ENCODE data around the gene TCAF2.
"Not testable (repeated sequence)": the region's sequence is repeated elsewhere in the genome, so short reads cannot be mapped to it uniquely, and the experiment has no call there.

The TCAF2 gene

DNA sequence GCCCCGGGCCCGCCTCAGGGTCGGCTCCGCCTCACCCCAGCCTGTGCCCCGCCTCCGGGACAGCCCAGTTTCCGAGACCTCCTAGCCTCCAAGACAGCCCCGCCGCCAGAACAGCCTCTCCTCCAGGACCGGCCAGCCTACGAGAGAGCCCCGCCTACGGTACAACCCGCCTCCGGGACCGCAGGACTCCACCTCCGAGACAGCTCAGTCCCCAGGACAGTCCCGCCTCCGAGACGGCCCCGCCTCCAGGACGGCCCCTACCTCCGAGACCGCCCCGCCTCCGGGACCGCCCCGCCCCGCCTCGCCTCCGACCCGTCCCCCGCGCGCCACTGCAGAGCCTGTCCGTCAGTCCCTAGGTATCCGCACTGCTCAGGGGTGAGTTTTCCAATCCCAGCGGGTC lies at the start of gene TCAF2:
Gene TCAF2 (plus strand): TSS at position 329 of the 400 bp plus-strand sequence.
- no CpG with 5 or more reads among the region's 38 CpGs for WGBS (ENCODE audit: insufficient coverage, insufficient read length)
- H3K27ac ChIP-seq (ENCODE audit: low read length); H3K27me3 ChIP-seq (ENCODE audit: control insufficient read depth, insufficient read depth, low read length); H3K4me1 ChIP-seq (ENCODE audit: control insufficient read depth, insufficient read depth, low read length); H3K4me3 ChIP-seq (ENCODE audit: low read length); DNase-seq (ENCODE audit: low read depth, low spot score); H3K36me3 ChIP-seq (ENCODE audit: control insufficient read depth, insufficient read depth, low read length); H3K9me3 ChIP-seq (ENCODE audit: control insufficient read depth, insufficient read depth, low read length): not testable (repeated sequence)

DNA sequence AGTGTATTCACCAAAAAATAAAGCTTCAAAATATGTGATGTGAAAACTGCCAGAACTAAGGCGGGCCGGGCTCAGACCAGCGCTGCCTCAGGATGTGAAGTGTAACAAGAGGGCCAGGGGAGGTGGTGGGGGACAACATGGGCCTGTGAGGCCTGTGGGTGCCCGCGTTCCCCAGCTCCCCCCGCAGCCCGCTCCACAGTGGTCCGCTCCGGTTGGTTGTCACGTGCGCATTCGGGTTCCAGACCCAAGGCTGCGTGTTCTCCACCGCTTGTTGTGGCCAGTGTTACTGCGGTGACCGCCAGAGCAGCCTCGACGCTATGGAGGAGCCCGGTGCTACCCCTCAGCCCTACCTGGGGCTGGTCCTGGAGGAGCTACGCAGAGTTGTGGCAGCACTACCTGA lies 49.3 kb upstream of the TCAF2 start, which contains the start of gene CTAGE15:
Gene CTAGE15 (plus strand): TSS at position 301 of the 400 bp plus-strand sequence. CDS start 17 bp downstream, at position 318.
- H3K4me1 ChIP-seq (ENCODE audit: control insufficient read depth, insufficient read depth, low read length); H3K4me3 ChIP-seq (ENCODE audit: low read length); H3K27me3 ChIP-seq (ENCODE audit: control insufficient read depth, insufficient read depth, low read length); H3K27ac ChIP-seq (ENCODE audit: low read length); DNase-seq (ENCODE audit: low read depth, low spot score); H3K36me3 ChIP-seq (ENCODE audit: control insufficient read depth, insufficient read depth, low read length); H3K9me3 ChIP-seq (ENCODE audit: control insufficient read depth, insufficient read depth, low read length): not testable (repeated sequence)
- no CpG with 5 or more reads among the region's 20 CpGs for WGBS (ENCODE audit: insufficient coverage, insufficient read length)

DNA sequence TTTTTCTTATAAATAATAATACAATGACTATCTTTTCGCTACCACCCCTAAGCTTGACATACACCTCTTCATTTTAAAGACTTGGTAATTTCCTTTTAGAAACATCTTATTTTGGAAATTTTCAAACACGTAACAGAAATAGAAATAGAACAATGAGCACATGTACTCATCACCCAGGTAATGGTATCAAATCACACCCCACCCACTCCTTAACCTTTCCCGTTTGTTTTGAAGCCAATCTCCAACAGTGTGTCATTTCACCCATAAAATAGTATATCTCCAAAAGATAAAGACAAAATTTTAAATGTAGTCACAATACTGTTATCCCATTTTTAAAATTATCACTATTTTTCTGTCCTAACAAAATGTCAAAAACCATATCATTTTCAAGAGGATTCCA lies 32.6 kb upstream of the TCAF2 start:
- not testable (repeated sequence) for H3K4me3 ChIP-seq (ENCODE audit: low read length); H3K4me1 ChIP-seq (ENCODE audit: control insufficient read depth, insufficient read depth, low read length); H3K27me3 ChIP-seq (ENCODE audit: control insufficient read depth, insufficient read depth, low read length); H3K36me3 ChIP-seq (ENCODE audit: control insufficient read depth, insufficient read depth, low read length); H3K27ac ChIP-seq (ENCODE audit: low read length); DNase-seq (ENCODE audit: low read depth, low spot score); H3K9me3 ChIP-seq (ENCODE audit: control insufficient read depth, insufficient read depth, low read length)
- no CpG with 5 or more reads among the region's 3 CpGs for WGBS (ENCODE audit: insufficient coverage, insufficient read length)

DNA sequence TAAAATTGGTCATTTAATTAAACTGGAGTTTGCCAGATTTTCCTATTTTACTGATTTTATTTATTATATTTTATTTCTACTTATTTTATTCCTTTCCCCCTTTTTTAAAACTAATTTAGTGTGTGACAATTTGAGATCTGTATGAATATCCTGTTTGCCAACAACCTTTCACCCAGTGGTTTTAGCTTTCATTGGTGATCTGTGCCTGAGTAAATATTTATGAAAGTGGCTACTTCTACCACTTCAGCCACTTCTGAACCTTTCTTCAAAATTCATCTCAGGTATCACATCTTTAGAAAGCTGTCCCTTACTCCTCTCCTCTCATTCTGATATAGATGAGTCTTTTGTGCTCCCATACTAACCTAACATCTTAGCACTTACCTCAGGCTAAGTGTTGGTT lies 30.9 kb upstream of the TCAF2 start:
- H3K27ac ChIP-seq (ENCODE audit: low read length); H3K9me3 ChIP-seq (ENCODE audit: control insufficient read depth, insufficient read depth, low read length); H3K27me3 ChIP-seq (ENCODE audit: control insufficient read depth, insufficient read depth, low read length); H3K4me1 ChIP-seq (ENCODE audit: control insufficient read depth, insufficient read depth, low read length); H3K4me3 ChIP-seq (ENCODE audit: low read length); H3K36me3 ChIP-seq (ENCODE audit: control insufficient read depth, insufficient read depth, low read length); DNase-seq (ENCODE audit: low read depth, low spot score): not testable (repeated sequence)

DNA sequence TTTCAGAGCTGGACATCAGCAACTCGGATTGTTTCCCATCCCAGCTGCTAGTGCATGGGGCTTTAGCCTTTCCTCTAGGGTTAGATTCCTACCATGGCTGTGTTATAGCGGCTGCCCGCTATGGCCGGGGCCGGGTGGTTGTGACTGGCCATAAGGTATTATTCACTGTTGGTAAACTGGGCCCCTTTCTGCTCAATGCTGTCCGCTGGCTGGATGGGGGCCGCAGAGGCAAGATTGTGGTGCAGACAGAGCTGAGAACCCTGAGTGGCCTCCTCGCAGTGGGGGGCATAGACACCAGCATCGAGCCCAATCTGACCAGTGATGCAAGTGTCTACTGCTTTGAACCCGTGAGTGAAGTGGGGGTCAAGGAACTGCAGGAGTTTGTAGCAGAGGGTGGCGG lies 22.7 kb upstream of the TCAF2 start:
- H3K4me1 ChIP-seq (ENCODE audit: control insufficient read depth, insufficient read depth, low read length); H3K36me3 ChIP-seq (ENCODE audit: control insufficient read depth, insufficient read depth, low read length); H3K27ac ChIP-seq (ENCODE audit: low read length); H3K27me3 ChIP-seq (ENCODE audit: control insufficient read depth, insufficient read depth, low read length); H3K9me3 ChIP-seq (ENCODE audit: control insufficient read depth, insufficient read depth, low read length); H3K4me3 ChIP-seq (ENCODE audit: low read length); DNase-seq (ENCODE audit: low read depth, low spot score): not testable (repeated sequence)
- WGBS (ENCODE audit: insufficient coverage, insufficient read length) = no CpG with 5 or more reads among the region's 11 CpGs

DNA sequence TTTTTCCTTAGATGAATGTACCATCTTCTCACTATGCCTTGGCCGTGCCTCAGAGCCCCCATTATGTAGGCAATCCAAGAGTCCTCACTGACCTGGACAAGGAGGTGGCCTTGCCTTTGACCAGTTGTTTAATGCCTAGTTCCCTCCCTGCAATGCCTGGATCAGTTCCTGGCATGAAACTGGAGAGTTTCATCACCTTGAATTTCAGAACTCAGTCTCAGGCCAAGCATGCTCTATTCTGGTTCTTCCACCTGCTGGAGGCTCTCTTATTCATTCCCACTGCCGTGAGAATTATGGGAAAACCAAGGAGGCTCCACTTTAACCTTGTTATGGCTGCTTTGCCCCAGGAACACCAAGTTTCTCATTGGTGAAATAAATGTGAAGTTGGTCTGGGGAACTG lies 17.2 kb upstream of the TCAF2 start:
- not testable (repeated sequence) for H3K4me1 ChIP-seq (ENCODE audit: control insufficient read depth, insufficient read depth, low read length); H3K4me3 ChIP-seq (ENCODE audit: low read length); H3K27me3 ChIP-seq (ENCODE audit: control insufficient read depth, insufficient read depth, low read length); H3K9me3 ChIP-seq (ENCODE audit: control insufficient read depth, insufficient read depth, low read length); H3K27ac ChIP-seq (ENCODE audit: low read length); DNase-seq (ENCODE audit: low read depth, low spot score); H3K36me3 ChIP-seq (ENCODE audit: control insufficient read depth, insufficient read depth, low read length)
- no CpG with 5 or more reads among the region's 2 CpGs for WGBS (ENCODE audit: insufficient coverage, insufficient read length)

DNA sequence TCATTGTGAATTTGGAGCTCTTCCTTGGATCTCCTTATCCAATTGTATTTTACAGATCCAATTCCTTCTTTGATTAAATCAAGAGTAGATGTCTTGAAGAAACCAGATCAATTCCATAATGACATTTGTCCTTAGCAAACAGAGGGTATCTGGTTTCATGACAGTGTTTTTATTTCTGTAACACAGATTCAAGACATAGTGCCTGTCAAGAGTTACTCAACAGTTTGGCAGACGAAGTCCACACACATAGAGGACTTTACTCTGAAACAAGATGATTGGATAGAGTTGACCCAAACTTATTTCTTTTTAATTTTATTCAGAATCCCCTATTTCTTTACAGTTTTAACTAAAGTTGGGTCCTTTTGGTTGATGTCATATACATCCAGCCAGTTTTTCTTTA lies 14.7 kb upstream of the TCAF2 start:
- not testable (repeated sequence) for H3K4me1 ChIP-seq (ENCODE audit: control insufficient read depth, insufficient read depth, low read length)

DNA sequence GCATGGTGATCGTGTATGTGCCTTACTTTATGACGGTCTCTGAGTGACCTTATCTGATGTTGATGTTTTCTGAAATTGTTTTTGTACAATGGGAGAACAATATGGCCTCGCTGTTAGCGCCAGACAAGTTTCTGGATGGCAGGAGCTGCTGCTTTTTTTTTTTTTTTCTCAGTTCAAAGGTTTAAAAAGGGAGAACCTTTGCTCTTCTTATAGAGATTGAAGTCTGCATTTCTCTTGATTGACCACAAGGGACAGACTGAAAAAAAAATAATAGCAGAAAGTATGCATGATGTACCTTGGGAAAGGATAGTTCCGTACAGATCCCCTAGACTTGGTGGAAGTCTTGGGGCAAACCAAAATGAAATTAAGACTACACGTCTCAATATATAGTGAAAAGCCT lies 5.2 kb upstream of the TCAF2 start:
- not testable (repeated sequence) for H3K36me3 ChIP-seq (ENCODE audit: control insufficient read depth, insufficient read depth, low read length); H3K4me3 ChIP-seq (ENCODE audit: low read length); H3K27ac ChIP-seq (ENCODE audit: low read length); DNase-seq (ENCODE audit: low read depth, low spot score); H3K9me3 ChIP-seq (ENCODE audit: control insufficient read depth, insufficient read depth, low read length); H3K4me1 ChIP-seq (ENCODE audit: control insufficient read depth, insufficient read depth, low read length); H3K27me3 ChIP-seq (ENCODE audit: control insufficient read depth, insufficient read depth, low read length)
- WGBS (ENCODE audit: insufficient coverage, insufficient read length) = no CpG with 5 or more reads among the region's 6 CpGs

More for the DNA sequence above, 14.7 kb upstream of the TCAF2 start:
- not testable (repeated sequence) for H3K9me3 ChIP-seq (ENCODE audit: control insufficient read depth, insufficient read depth, low read length); H3K4me3 ChIP-seq (ENCODE audit: low read length); DNase-seq (ENCODE audit: low read depth, low spot score); H3K27me3 ChIP-seq (ENCODE audit: control insufficient read depth, insufficient read depth, low read length); H3K36me3 ChIP-seq (ENCODE audit: control insufficient read depth, insufficient read depth, low read length); H3K27ac ChIP-seq (ENCODE audit: low read length)
- no CpG with 5 or more reads among the region's 1 CpG for WGBS (ENCODE audit: insufficient coverage, insufficient read length)

DNA sequence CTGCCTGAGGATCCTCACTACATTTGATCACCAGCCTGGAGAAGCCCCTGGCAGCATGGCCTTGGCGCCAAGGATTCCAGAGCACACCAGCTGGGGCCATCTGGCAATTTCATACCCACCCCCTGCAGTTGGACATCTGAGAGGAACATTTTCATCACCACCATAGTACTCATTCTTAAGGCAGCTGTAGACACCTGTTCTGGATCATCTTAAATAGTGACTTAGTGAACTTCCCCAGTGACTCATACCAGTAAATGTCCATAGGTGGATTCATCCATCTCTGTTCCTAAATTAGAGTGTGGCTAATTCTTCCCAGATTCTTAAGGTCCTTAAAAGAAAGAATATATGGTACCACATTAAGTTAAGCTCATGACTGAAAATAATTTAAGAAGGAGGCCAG lies 3.6 kb upstream of the TCAF2 start:
- H3K27me3 ChIP-seq (ENCODE audit: control insufficient read depth, insufficient read depth, low read length); H3K4me1 ChIP-seq (ENCODE audit: control insufficient read depth, insufficient read depth, low read length): not testable (repeated sequence)
- WGBS (ENCODE audit: insufficient coverage, insufficient read length) = no CpG with 5 or more reads among the region's 1 CpG

DNA sequence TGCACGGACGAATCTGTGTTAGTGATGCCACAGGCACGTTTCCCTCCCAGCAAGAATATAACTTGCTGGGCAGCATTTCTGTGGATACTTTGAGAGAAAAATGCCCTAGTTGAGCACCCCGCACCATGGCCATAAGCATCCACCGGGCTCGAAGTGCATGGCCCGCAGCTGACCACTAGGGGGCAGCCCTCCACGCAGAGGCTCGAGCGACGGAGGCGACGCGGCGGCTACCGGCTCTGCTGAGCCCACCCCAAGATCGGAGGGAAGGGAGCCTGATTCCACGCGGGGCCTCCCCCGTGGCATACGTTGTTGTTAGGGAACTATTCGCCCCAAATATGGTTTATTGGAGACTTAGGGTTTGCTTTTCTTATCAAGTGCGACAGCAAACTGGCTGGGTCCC lies 716 bp upstream of the TCAF2 start:
- H3K27me3 ChIP-seq (ENCODE audit: control insufficient read depth, insufficient read depth, low read length); H3K36me3 ChIP-seq (ENCODE audit: control insufficient read depth, insufficient read depth, low read length); DNase-seq (ENCODE audit: low read depth, low spot score); H3K27ac ChIP-seq (ENCODE audit: low read length); H3K4me1 ChIP-seq (ENCODE audit: control insufficient read depth, insufficient read depth, low read length); H3K4me3 ChIP-seq (ENCODE audit: low read length); H3K9me3 ChIP-seq (ENCODE audit: control insufficient read depth, insufficient read depth, low read length): not testable (repeated sequence)
- no CpG with 5 or more reads among the region's 23 CpGs for WGBS (ENCODE audit: insufficient coverage, insufficient read length)

More for the DNA sequence above, 3.6 kb upstream of the TCAF2 start:
- H3K36me3 ChIP-seq (ENCODE audit: control insufficient read depth, insufficient read depth, low read length); DNase-seq (ENCODE audit: low read depth, low spot score); H3K4me3 ChIP-seq (ENCODE audit: low read length); H3K9me3 ChIP-seq (ENCODE audit: control insufficient read depth, insufficient read depth, low read length); H3K27ac ChIP-seq (ENCODE audit: low read length): not testable (repeated sequence)

DNA sequence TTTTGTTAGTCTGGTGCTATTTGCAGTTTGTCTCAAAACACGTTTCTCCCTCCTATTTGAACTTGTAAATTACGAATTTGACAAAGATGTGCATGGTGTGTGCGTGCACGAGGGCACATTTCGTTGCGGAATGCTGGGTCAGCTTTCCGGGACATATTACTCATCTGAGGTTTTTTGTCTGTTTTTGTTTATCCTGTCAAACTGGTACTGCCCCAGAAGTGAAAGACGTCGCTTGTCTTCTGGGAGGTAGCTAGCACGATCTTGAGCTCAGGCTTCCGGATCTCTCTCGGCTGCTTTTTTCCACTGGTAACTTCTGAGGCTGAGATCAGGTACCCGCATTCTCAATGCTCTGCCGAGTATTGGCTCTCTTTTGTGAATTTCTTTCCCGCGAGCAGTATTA lies 401 bp downstream of the TCAF2 start:
- H3K27me3 ChIP-seq (ENCODE audit: control insufficient read depth, insufficient read depth, low read length); H3K27ac ChIP-seq (ENCODE audit: low read length); DNase-seq (ENCODE audit: low read depth, low spot score); H3K36me3 ChIP-seq (ENCODE audit: control insufficient read depth, insufficient read depth, low read length); H3K9me3 ChIP-seq (ENCODE audit: control insufficient read depth, insufficient read depth, low read length); H3K4me3 ChIP-seq (ENCODE audit: low read length); H3K4me1 ChIP-seq (ENCODE audit: control insufficient read depth, insufficient read depth, low read length): not testable (repeated sequence)
- WGBS (ENCODE audit: insufficient coverage, insufficient read length) = no CpG with 5 or more reads among the region's 16 CpGs

Data from iPS DF 6.9 (cell line).